Neuron (in vitro differentiated cells): Measurements from ENCODE around the gene GXYLT2.

ENCODE experiments used
- H2AFZ ChIP-seq: one replicate; pipeline ENCODE4 v1.6.1; 2013; ENCODE audit warnings: low read depth, mild to moderate bottlenecking, inconsistent platforms, low read length, moderate library complexity
- H3K27me3 ChIP-seq: one replicate; pipeline ENCODE4 v1.6.1; 2013; ENCODE audit warnings: low read length; ENCODE audit not compliant: insufficient read depth
- H3K36me3 ChIP-seq: one replicate; pipeline ENCODE4 v1.6.1; 2013; ENCODE audit warnings: low read length; ENCODE audit not compliant: insufficient read depth
- H3K4me1 ChIP-seq: one replicate; pipeline ENCODE4 v1.6.1; 2013; ENCODE audit warnings: low read length; ENCODE audit not compliant: insufficient read depth
- H3K4me3 ChIP-seq: 2 replicates; pipeline ENCODE4 v1.5.1; 2013; ENCODE audit warnings: mild to moderate bottlenecking, low read length, moderate library complexity
- H3K9me3 ChIP-seq: one replicate; pipeline ENCODE4 v1.6.1; 2013; ENCODE audit warnings: low read length

The GXYLT2 gene

GRCh38 chr3:72900048-72900447, 12.2 kb downstream of the GXYLT2 start:
- no peaks in the 10 kb centered on the region for H3K36me3 ChIP-seq
- peaks cover 69% of the 10 kb centered on the region for H3K27me3 ChIP-seq
- no peak overlapping the region for H3K4me3 ChIP-seq
- H3K9me3 ChIP-seq = no peaks in the 10 kb centered on the region
- H2AFZ ChIP-seq = no peak overlapping the region
- no peaks in the 10 kb centered on the region for H3K4me1 ChIP-seq

- H3K27me3 ChIP-seq = peaks cover 66% of the 10 kb centered on the region
- H2AFZ ChIP-seq = no peak overlapping the region
- H3K4me3 ChIP-seq = no peak overlapping the region
- no peaks in the 10 kb centered on the region for H3K4me1 ChIP-seq
- H3K9me3 ChIP-seq = no peaks in the 10 kb centered on the region
- no peaks in the 10 kb centered on the region for H3K36me3 ChIP-seq
Measured at GRCh38 chr3:72901840-72902239, 14.0 kb downstream of the GXYLT2 start.

- no peaks in the 10 kb centered on the region for H3K4me1 ChIP-seq
- no peaks in the 10 kb centered on the region for H3K9me3 ChIP-seq
- peaks cover 62% of the 10 kb centered on the region for H3K27me3 ChIP-seq
- H2AFZ ChIP-seq = no peak overlapping the region
- H3K36me3 ChIP-seq = no peaks in the 10 kb centered on the region
- H3K4me3 ChIP-seq = no peak overlapping the region
Measured at GRCh38 chr3:72903004-72903403, 15.2 kb downstream of the GXYLT2 start.

- no peaks in the 10 kb centered on the region for H3K9me3 ChIP-seq
- no peaks in the 10 kb centered on the region for H3K36me3 ChIP-seq
- peaks cover 58% of the 10 kb centered on the region for H3K27me3 ChIP-seq
- H3K4me3 ChIP-seq = no peak overlapping the region
- H2AFZ ChIP-seq = no peak overlapping the region
- H3K4me1 ChIP-seq = no peaks in the 10 kb centered on the region
Measured at GRCh38 chr3:72904163-72904562, 16.3 kb downstream of the GXYLT2 start.

GRCh38 chr3:72906154-72906553, 18.3 kb downstream of the GXYLT2 start:
- Histone ChIP-seq H3K9me3 (no peaks in the 10 kb centered on the region), H3K36me3 (no peaks in the 10 kb centered on the region), H3K4me3 (no peak overlapping the region), H3K27me3 (peaks cover 59% of the 10 kb centered on the region), H3K4me1 (no peaks in the 10 kb centered on the region), H2AFZ (no peak overlapping the region)

- Histone ChIP-seq H3K4me1 (no peaks in the 10 kb centered on the region), H3K27me3 (peaks cover 60% of the 10 kb centered on the region), H3K9me3 (no peaks in the 10 kb centered on the region), H2AFZ (no peak overlapping the region), H3K36me3 (no peaks in the 10 kb centered on the region), H3K4me3 (no peak overlapping the region)
Measured at GRCh38 chr3:72907131-72907711, 19.4 kb downstream of the GXYLT2 start.

GRCh38 chr3:72907731-72908620, 20.1 kb downstream of the GXYLT2 start:
- Histone ChIP-seq H3K36me3 (no peaks in the 10 kb centered on the region), H3K9me3 (no peaks in the 10 kb centered on the region), H3K4me3 (no peak overlapping the region), H3K4me1 (no peaks in the 10 kb centered on the region), H2AFZ (no peak overlapping the region), H3K27me3 (peaks cover 57% of the 10 kb centered on the region)

- H3K27me3 ChIP-seq = peaks cover 45% of the 10 kb centered on the region
- no peak overlapping the region for H3K4me3 ChIP-seq
- H3K36me3 ChIP-seq = no peaks in the 10 kb centered on the region
- H3K9me3 ChIP-seq = no peaks in the 10 kb centered on the region
- H2AFZ ChIP-seq = no peak overlapping the region
- no peaks in the 10 kb centered on the region for H3K4me1 ChIP-seq
Measured at GRCh38 chr3:72909591-72909990, 21.7 kb downstream of the GXYLT2 start.

- Histone ChIP-seq H3K36me3 (no peaks in the 10 kb centered on the region), H2AFZ (no peak overlapping the region), H3K4me1 (no peaks in the 10 kb centered on the region), H3K27me3 (peaks cover 32% of the 10 kb centered on the region), H3K4me3 (no peak overlapping the region), H3K9me3 (no peaks in the 10 kb centered on the region)
Measured at GRCh38 chr3:72912532-72912931, 24.7 kb downstream of the GXYLT2 start.

- Histone ChIP-seq H3K36me3 (no peaks in the 10 kb centered on the region), H3K9me3 (no peaks in the 10 kb centered on the region), H2AFZ (no peak overlapping the region), H3K4me1 (no peaks in the 10 kb centered on the region), H3K4me3 (no peak overlapping the region), H3K27me3 (peaks cover 20% of the 10 kb centered on the region)
Measured at GRCh38 chr3:72914383-72914782, 26.5 kb downstream of the GXYLT2 start.

- H2AFZ ChIP-seq = no peak overlapping the region
- no peak overlapping the region for H3K4me3 ChIP-seq
- H3K36me3 ChIP-seq = no peaks in the 10 kb centered on the region
- H3K9me3 ChIP-seq = no peaks in the 10 kb centered on the region
- no peaks in the 10 kb centered on the region for H3K4me1 ChIP-seq
- H3K27me3 ChIP-seq = peaks cover 5% of the 10 kb centered on the region
Measured at GRCh38 chr3:72916250-72916649, 28.4 kb downstream of the GXYLT2 start.

- no peak overlapping the region for H3K4me3 ChIP-seq
- H3K4me1 ChIP-seq = no peaks in the 10 kb centered on the region
- H3K9me3 ChIP-seq = no peaks in the 10 kb centered on the region
- H3K36me3 ChIP-seq = no peaks in the 10 kb centered on the region
- H3K27me3 ChIP-seq = peaks cover 4% of the 10 kb centered on the region
- H2AFZ ChIP-seq = no peak overlapping the region
Measured at GRCh38 chr3:72919520-72919919, 31.7 kb downstream of the GXYLT2 start.

- Histone ChIP-seq H3K4me1 (no peaks in the 10 kb centered on the region), H3K4me3 (no peak overlapping the region), H2AFZ (no peak overlapping the region), H3K36me3 (no peaks in the 10 kb centered on the region), H3K9me3 (no peaks in the 10 kb centered on the region), H3K27me3 (peaks cover 13% of the 10 kb centered on the region)
Measured at GRCh38 chr3:72924055-72924454, 36.2 kb downstream of the GXYLT2 start.
